Measurements from ENCODE around the gene LMBR1.

GRCh38 chr7:156898938-156899337, 6.0 kb upstream of the LMBR1 start:
- TF ChIP-seq CTCF (IDR thresholded peaks at IDR 0.05; ENCODE audit: low read depth, low read length, poor library complexity, severe bottlenecking) (no peak), EZH2phosphoT487 (IDR thresholded peaks at IDR 0.05; ENCODE audit: borderline replicate concordance, low read length) (no peak)

Data from DOHH2 (cell line).